Astrocyte of the spinal cord (primary cell): Measurements from ENCODE around the gene ZYG11B.
"Not testable (repeated sequence)": the region's sequence is repeated elsewhere in the genome, so short reads cannot be mapped to it uniquely, and the experiment has no call there.

Source experiments
- DNase-seq: peaks from one replicate; pipeline ENCODE4 v3.0.0; 2011; ENCODE audit warnings: low read depth, low spot score
- H3K4me3 ChIP-seq: 2 replicates; pipeline ENCODE4 v1.5.1; 2011; ENCODE audit warnings: low read depth, mild to moderate bottlenecking, low read length, moderate library complexity
- in situ Hi-C: cut with HindIII; loops from 2 replicates; pipeline ENCODE4 v1.10.0; 2017; ENCODE audit warnings: low sequenced_read_pairs
- TF ChIP-seq, protein P1 (sequence below): IDR thresholded peaks from 2 replicates; pipeline ENCODE4 v1.5.1; 2012; ENCODE audit warnings: low read depth, mild to moderate bottlenecking, low read length, inconsistent platforms

Gene ZYG11B

GRCh38 chr1:52814465-52814864 lies 88.2 kb downstream of the ZYG11B start:
- in situ Hi-C loops, result no loop called here
- no peak overlapping the region for H3K4me3 ChIP-seq
- DNase-seq, result no peak
- TF ChIP-seq, protein P1, sequence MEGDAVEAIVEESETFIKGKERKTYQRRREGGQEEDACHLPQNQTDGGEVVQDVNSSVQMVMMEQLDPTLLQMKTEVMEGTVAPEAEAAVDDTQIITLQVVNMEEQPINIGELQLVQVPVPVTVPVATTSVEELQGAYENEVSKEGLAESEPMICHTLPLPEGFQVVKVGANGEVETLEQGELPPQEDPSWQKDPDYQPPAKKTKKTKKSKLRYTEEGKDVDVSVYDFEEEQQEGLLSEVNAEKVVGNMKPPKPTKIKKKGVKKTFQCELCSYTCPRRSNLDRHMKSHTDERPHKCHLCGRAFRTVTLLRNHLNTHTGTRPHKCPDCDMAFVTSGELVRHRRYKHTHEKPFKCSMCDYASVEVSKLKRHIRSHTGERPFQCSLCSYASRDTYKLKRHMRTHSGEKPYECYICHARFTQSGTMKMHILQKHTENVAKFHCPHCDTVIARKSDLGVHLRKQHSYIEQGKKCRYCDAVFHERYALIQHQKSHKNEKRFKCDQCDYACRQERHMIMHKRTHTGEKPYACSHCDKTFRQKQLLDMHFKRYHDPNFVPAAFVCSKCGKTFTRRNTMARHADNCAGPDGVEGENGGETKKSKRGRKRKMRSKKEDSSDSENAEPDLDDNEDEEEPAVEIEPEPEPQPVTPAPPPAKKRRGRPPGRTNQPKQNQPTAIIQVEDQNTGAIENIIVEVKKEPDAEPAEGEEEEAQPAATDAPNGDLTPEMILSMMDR, result no peak

DNA sequence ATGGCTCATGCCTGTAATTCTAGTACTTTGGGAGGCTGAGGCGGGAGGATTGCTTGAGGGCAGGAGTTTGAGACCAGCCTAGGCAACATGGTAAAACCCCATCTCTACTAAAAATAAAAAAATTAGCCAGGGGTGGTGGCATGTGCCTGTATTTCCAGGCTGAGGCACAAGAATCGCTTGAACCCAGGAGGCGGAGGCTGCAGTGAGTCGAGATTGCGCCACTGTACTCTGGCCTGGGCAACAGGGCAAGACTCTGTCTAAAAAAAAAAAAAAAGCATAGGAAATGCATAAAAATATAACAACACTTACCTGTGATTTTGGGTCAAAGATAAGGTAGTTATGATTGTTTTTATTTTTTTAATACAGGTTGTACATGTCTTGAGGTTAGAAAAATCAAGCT lies 94.6 kb downstream of the ZYG11B start:
- in situ Hi-C loops, H3K4me3 ChIP-seq, DNase-seq: not testable (repeated sequence)

DNA sequence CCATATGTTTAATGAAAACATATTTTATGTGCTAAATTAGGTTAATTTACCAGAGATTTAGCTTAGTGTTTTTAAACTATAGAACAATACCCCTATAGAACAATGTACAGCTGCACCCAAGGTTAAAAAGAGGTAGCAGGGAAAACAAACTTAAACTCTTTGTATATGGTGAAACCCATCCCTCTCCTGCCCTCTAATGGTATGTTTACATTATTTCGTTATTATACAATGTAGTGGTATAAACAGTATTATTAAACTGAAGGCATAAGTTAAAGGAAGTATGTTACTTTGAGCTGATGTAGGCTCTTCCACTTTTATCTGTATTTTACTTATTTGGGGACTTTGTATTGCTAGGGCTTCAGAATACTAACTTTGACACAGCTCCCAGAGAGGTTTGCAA lies 99.6 kb downstream of the ZYG11B start:
- DNase-seq, result no peak
- no peak overlapping the region for H3K4me3 ChIP-seq
- in situ Hi-C loops, result no loop called here
- TF ChIP-seq, protein P1, result peak; percentile 3

GRCh38 chr1:52834798-52835197 lies 108.5 kb downstream of the ZYG11B start:
- no peak for DNase-seq
- in situ Hi-C loops, result no loop called here
- no peak overlapping the region for H3K4me3 ChIP-seq
- TF ChIP-seq, protein P1, result no peak

GRCh38 chr1:52836035-52836434 lies 109.8 kb downstream of the ZYG11B start:
- no peak overlapping the region for H3K4me3 ChIP-seq
- in situ Hi-C loops, result no loop called here
- DNase-seq, result no peak
- TF ChIP-seq, protein P1, result no peak

DNA sequence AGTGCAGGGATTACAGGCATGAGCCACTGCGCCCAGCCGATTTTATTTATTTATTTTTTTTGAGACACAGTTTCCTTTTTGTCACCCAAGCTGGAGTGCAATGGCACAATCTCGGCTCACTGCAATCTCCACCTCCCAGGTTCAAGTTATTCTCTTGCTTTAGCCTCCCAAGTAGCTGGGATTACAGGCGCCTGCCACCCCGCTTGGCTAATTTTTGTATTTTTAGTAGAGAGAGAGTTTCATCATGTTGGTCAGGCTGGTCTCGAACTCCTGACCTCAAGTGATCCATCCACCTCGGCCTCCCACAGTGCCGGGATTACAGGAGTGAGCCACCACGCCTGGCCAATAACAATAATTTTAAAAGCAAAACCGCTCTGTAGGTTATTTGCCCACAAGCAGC lies 112.9 kb downstream of the ZYG11B start:
- H3K4me3 ChIP-seq, DNase-seq, in situ Hi-C loops: not testable (repeated sequence)

DNA sequence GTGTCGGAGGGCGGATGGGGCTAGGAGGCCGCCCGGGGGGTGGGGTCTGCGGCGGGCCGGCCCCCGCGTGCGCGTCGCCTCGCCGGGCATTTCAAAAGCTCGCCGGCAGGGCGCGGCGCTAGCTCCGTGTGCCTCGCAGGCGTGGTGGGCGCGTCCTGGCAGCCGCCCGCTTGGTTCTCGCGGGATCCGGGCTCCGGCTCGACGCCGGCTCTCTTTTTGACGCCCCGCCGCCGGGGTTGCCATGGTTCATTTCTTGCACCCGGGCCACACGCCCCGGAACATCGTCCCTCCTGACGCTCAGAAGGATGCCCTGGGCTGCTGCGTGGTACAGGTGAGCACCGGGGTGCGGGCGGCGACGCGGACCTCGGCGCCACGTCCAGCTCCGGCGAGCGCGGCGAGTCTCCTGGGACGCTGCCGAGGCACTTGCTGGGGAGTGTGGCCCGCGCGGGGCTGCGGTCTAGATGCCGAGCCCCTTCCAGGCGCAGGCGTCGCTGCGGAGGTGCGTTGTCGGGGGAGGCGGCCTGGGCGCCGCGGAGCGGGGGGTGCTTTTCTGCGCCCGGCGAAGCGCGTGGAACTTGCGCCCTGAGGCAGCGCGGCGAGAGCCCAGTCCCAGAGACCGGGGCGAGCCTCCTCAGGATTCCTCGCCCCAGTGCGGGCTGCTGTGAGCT lies 116.5 kb downstream of the ZYG11B start, which contains the start of gene ZYG11A:
Gene ZYG11A, plus strand, starts transcription at position 118 of the 668 bp plus-strand sequence. Its CDS starts 124 bp downstream, at position 242.
- DNase-seq, result peak; percentile 84
- in situ Hi-C loops, result no loop called here
- TF ChIP-seq, protein P1, result peak; percentile 18
- peak within 1 kb of the TSS; percentile 63 for H3K4me3 ChIP-seq

- DNase-seq, in situ Hi-C loops, H3K4me3 ChIP-seq: not testable (repeated sequence)
These were observed 118.9 kb downstream of the ZYG11B start for GRCh38 chr1:52845119-52845518.
